PFSK-1 (cell line): ENCODE data around the gene WNT2B.

Experiments used
- FOXP2 ChIP-seq: optimal IDR thresholded peaks from 2 replicates; pipeline ENCODE3; 2011; ENCODE audit warnings: borderline replicate concordance, control low read depth, inconsistent platforms; ENCODE audit not compliant: insufficient read depth; ENCODE audit errors: extremely low read length, extremely low read depth
- POLR2AphosphoS5 ChIP-seq: IDR thresholded peaks from 2 replicates; pipeline ENCODE4 v1.6.1; 2012; ENCODE audit warnings: low read depth, mild to moderate bottlenecking, control low read depth, low read length, moderate library complexity
- REST ChIP-seq, 2 experiments: IDR thresholded peaks; 2 replicates each; pipeline versions ENCODE4 v1.6.1 to v1.8.0; 2011 to 2012; ENCODE audit warnings: low read depth in 2 of 2, low read length in 2 of 2, control low read depth in 1 of 2, inconsistent platforms in 1 of 2, mild to moderate bottlenecking in 1 of 2, moderate library complexity in 1 of 2; ENCODE audit not compliant: insufficient read depth in 1 of 2
- SIN3A ChIP-seq: IDR thresholded peaks from 2 replicates; pipeline ENCODE4 v1.6.1; 2012; ENCODE audit warnings: mild to moderate bottlenecking, low read length, moderate library complexity, borderline replicate concordance; ENCODE audit not compliant: insufficient read depth
- TAF1 ChIP-seq: IDR thresholded peaks from 2 replicates; pipeline ENCODE4 v1.6.1; 2012; ENCODE audit warnings: low read length, control low read depth, borderline replicate concordance; ENCODE audit not compliant: insufficient read depth

The WNT2B gene

GRCh38 chr1:112478314-112478713 is 30.5 kb upstream of the WNT2B start:
- TF ChIP-seq POLR2AphosphoS5 (no peak), REST (IDR thresholded peaks at IDR 0.05; ENCODE audit: insufficient read depth in 1 of 2, low read depth in 2 of 2, low read length in 2 of 2) (no peak), FOXP2 (no peak), TAF1 (no peak), SIN3A (no peak)

GRCh38 chr1:112488141-112488540 is 20.6 kb upstream of the WNT2B start:
- TF ChIP-seq FOXP2 (no peak), POLR2AphosphoS5 (no peak), TAF1 (no peak), SIN3A (no peak), REST (IDR thresholded peaks at IDR 0.05; ENCODE audit: insufficient read depth in 1 of 2, low read depth in 2 of 2, low read length in 2 of 2) (no peak)

GRCh38 chr1:112492076-112492475 is 16.7 kb upstream of the WNT2B start:
- TF ChIP-seq REST (IDR thresholded peaks at IDR 0.05; ENCODE audit: insufficient read depth in 1 of 2, low read depth in 2 of 2, low read length in 2 of 2) (no peak), POLR2AphosphoS5 (no peak), TAF1 (no peak), FOXP2 (no peak), SIN3A (no peak)

GRCh38 chr1:112493351-112493750 is 15.4 kb upstream of the WNT2B start:
- TF ChIP-seq FOXP2 (no peak), TAF1 (no peak), POLR2AphosphoS5 (no peak), SIN3A (no peak), REST (IDR thresholded peaks at IDR 0.05; ENCODE audit: insufficient read depth in 1 of 2, low read depth in 2 of 2, low read length in 2 of 2) (no peak)

- TF ChIP-seq SIN3A (no peak), FOXP2 (no peak), POLR2AphosphoS5 (no peak), TAF1 (no peak), REST (IDR thresholded peaks at IDR 0.05; ENCODE audit: insufficient read depth in 1 of 2, low read depth in 2 of 2, low read length in 2 of 2) (no peak)
Measured at GRCh38 chr1:112496290-112496689, 12.5 kb upstream of the WNT2B start.
